HepG2 (cell line): ENCODE results near the gene EPDR1. TPM values are rescaled to one million over a fixed set of nuclear protein-coding genes. Genes with fewer than 3 reads are reported as not detected.

ENCODE experiments used
- ASH2L ChIP-seq: fragments of 300-600, 200-600 bp; sonication (generic); IDR thresholded peaks from 2 replicates; pipeline ENCODE4 v1.7.0; 2017; ENCODE audit warnings: low read depth, mild to moderate bottlenecking, moderate library complexity, mixed read lengths, low read length; ENCODE audit not compliant: insufficient read length
- CEBPB ChIP-seq: IDR thresholded peaks from 2 replicates; pipeline ENCODE4 v1.6.1; 2011; ENCODE audit warnings: low read depth, low read length, improper control_type of control experiment, borderline replicate concordance
- FOSL2 ChIP-seq: sonication (generic); formaldehyde crosslinking; IDR thresholded peaks from 2 replicates; pipeline ENCODE4 v1.4.0; 2020; ENCODE audit warnings: missing genetic modification reagents
- HNRNPL ChIP-seq: fragments of 200-400 bp; formaldehyde crosslinking; IDR thresholded peaks from 2 replicates; pipeline ENCODE4 v1.6.1; 2017; ENCODE audit warnings: mild to moderate bottlenecking, low read depth, low read length
- JUN ChIP-seq: sonication (generic); formaldehyde crosslinking; IDR thresholded peaks from 2 replicates; pipeline ENCODE4 v1.4.0; 2020; ENCODE audit warnings: mild to moderate bottlenecking, missing genetic modification reagents
- MAFK ChIP-seq, 2 experiments: IDR thresholded peaks in 1 of 2; conservative IDR thresholded peaks in 1 of 2; 2 replicates each; pipeline ENCODE4 v1.6.1; 2011; ENCODE audit warnings: improper control_type of control experiment in 2 of 2, low read length in 2 of 2
- MBD4 ChIP-seq: IDR thresholded peaks from 2 replicates; pipeline ENCODE4 v1.6.1; 2012; ENCODE audit warnings: low read length, inconsistent platforms, borderline replicate concordance
- POLR2G ChIP-seq: fragments of 200-400 bp; formaldehyde crosslinking; IDR thresholded peaks from 2 replicates; pipeline ENCODE4 v1.6.1; 2018; ENCODE audit warnings: mild to moderate bottlenecking, low read depth, low read length, moderate library complexity
- SIX1 ChIP-seq: sonication (generic); formaldehyde crosslinking; IDR thresholded peaks from 2 replicates; pipeline ENCODE4 v1.4.0; 2020; ENCODE audit warnings: missing genetic modification reagents, borderline replicate concordance
- SMC3 ChIP-seq: IDR thresholded peaks from 2 replicates; pipeline ENCODE4 v1.6.1; 2011; ENCODE audit warnings: low read length, improper control_type of control experiment
- SP5 ChIP-seq: IDR thresholded peaks from 2 replicates; pipeline ENCODE4 v1.6.1; 2016; ENCODE audit warnings: low read depth, borderline replicate concordance
- TFAP4 ChIP-seq: sonication (generic); IDR thresholded peaks from 2 replicates; pipeline ENCODE4 v1.6.1; 2016; ENCODE audit warnings: low read depth, borderline replicate concordance
- ZBTB46 ChIP-seq: sonication (generic); formaldehyde crosslinking; IDR thresholded peaks from 2 replicates; pipeline ENCODE4 v1.4.0; 2020; ENCODE audit warnings: mild to moderate bottlenecking, missing genetic modification reagents, borderline replicate concordance
- ZNF256 ChIP-seq: sonication (generic); formaldehyde crosslinking; conservative IDR thresholded peaks from 2 replicates; pipeline ENCODE4 v1.4.0; 2020; ENCODE audit warnings: missing genetic modification reagents
- ZNF280B ChIP-seq: sonication (generic); formaldehyde crosslinking; IDR thresholded peaks from 2 replicates; pipeline ENCODE4 v1.5.0; 2020; ENCODE audit warnings: missing genetic modification reagents, mild to moderate bottlenecking, borderline replicate concordance
- ZNF3 ChIP-seq: IDR thresholded peaks from 2 replicates; pipeline ENCODE4 v1.7.0; 2017; ENCODE audit warnings: inconsistent platforms
- ZNF703 ChIP-seq: sonication (generic); formaldehyde crosslinking; IDR thresholded peaks from 2 replicates; pipeline ENCODE4 v1.5.1; 2020; ENCODE audit warnings: missing genetic modification reagents, mild to moderate bottlenecking, moderate library complexity, borderline replicate concordance
- ZNF724P ChIP-seq: sonication (generic); formaldehyde crosslinking; IDR thresholded peaks from 2 replicates; pipeline ENCODE4 v1.8.0; 2022; ENCODE audit warnings: missing genetic modification reagents, borderline replicate concordance
- ZNF792 ChIP-seq: IDR thresholded peaks from 2 replicates; pipeline ENCODE4 v1.6.1; 2016
- ZNF883 ChIP-seq: sonication (generic); formaldehyde crosslinking; IDR thresholded peaks from 2 replicates; pipeline ENCODE4 v1.5.1; 2020; ENCODE audit warnings: mild to moderate bottlenecking, missing genetic modification reagents; ENCODE audit errors: not compliant biosample characterization
- ZSCAN20 ChIP-seq: sonication (generic); formaldehyde crosslinking; IDR thresholded peaks from 2 replicates; pipeline ENCODE4 v1.4.0; 2020; ENCODE audit warnings: missing genetic modification reagents, mild to moderate bottlenecking, borderline replicate concordance
- ZSCAN9 ChIP-seq: IDR thresholded peaks from 2 replicates; pipeline ENCODE4 v1.6.1; 2016; ENCODE audit warnings: borderline replicate concordance
- ZUFSP ChIP-seq: sonication (generic); formaldehyde crosslinking; IDR thresholded peaks from 2 replicates; pipeline ENCODE4 v1.9.0; 2021; ENCODE audit warnings: missing genetic modification reagents, mild to moderate bottlenecking, borderline replicate concordance
- polyA plus RNA-seq, 8 experiments: library from polyadenylated mRNA; depleted of rRNA in 3 of 8; stranded (reverse) in 7 of 8; unstranded in 1 of 8; fragments of >200 nt; fragmentation: Illumina TruSeq in 4 of 8; extraction: Trizol in 4 of 8; gene quantifications; 2 replicates each; pipeline versions ENCODE4 v1.2.1 to v1.2.3, GENCODE V29; 2011 to 2016; ENCODE audit warnings: low read depth in 4 of 8, missing spikeins in 1 of 8, mixed read lengths in 1 of 8; ENCODE audit not compliant: insufficient read depth in 1 of 8
- total RNA-seq, 5 experiments: library from RNA; depleted of rRNA; stranded (reverse); fragments of >200 nt; fragmentation: Illumina TruSeq; extraction: Trizol; gene quantifications; 2 replicates each; pipeline ENCODE4 v1.2.3, GENCODE V29; 2016; ENCODE audit warnings: low read depth in 1 of 5
- TF ChIP-seq, protein P1 (sequence below): IDR thresholded peaks from 2 replicates; pipeline ENCODE4 v1.6.1; 2016; ENCODE audit warnings: mild to moderate bottlenecking, missing biosample characterization, missing genetic modification reagents

EPDR1 gene
- total and polyA plus RNA-seq, 2 of the 13 experiments (the other 11 are each of a cell fraction or from before 2014, with no cell fraction given), result 38.3 to 50.2 TPM

- no peak; the same call in 1 of the 2 replicates for TF ChIP-seq ZNF280B (CRISPR knock-in tag)
- no peak for TF ChIP-seq MAFK (conservative IDR thresholded peaks at IDR 0.05 in 1 of 2, IDR thresholded peaks at IDR 0.05 in 1 of 2; ENCODE audit: low read length in 2 of 2)
- TF ChIP-seq CEBPB, result no peak
- TF ChIP-seq ZNF883 (CRISPR knock-in tag), result no peak
- TF ChIP-seq ZNF3 (CRISPR knock-in tag), result 0 out of 2 replicates have a peak, but pooled peaks have one; percentile 13
- peak; percentile 95 for TF ChIP-seq HNRNPL
- TF ChIP-seq POLR2G, result peak; percentile 69; the same call in 1 of the 2 replicates
- TF ChIP-seq ZNF792 (CRISPR knock-in tag), result no peak
- TF ChIP-seq JUN, result 0 out of 2 replicates have a peak, but pooled peaks have one; percentile 11
- peak; percentile 54 for TF ChIP-seq ASH2L
- TF ChIP-seq SP5 (CRISPR knock-in tag), result 0 out of 2 replicates have a peak, but pooled peaks have one; percentile 27
- no peak for TF ChIP-seq MBD4
- no peak for TF ChIP-seq ZBTB46 (CRISPR knock-in tag)
- no peak for TF ChIP-seq TFAP4
- TF ChIP-seq SMC3, result no peak
- TF ChIP-seq FOSL2 (CRISPR knock-in tag), result peak; percentile 26; the same call in 1 of the 2 replicates
- no peak for TF ChIP-seq ZSCAN20 (CRISPR knock-in tag)
- no peak for TF ChIP-seq SIX1 (CRISPR knock-in tag)
- TF ChIP-seq ZNF724P, result no peak
- TF ChIP-seq ZNF256, result no peak
- TF ChIP-seq ZSCAN9 (CRISPR knock-in tag), result no peak
- TF ChIP-seq, protein P1, sequence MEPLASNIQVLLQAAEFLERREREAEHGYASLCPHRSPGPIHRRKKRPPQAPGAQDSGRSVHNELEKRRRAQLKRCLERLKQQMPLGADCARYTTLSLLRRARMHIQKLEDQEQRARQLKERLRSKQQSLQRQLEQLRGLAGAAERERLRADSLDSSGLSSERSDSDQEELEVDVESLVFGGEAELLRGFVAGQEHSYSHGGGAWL (CRISPR knock-in tag), result no peak
- no peak for TF ChIP-seq ZUFSP (CRISPR knock-in tag)
- TF ChIP-seq ZNF703 (CRISPR knock-in tag), result peak; percentile 64; the same call in 1 of the 2 replicates
Measured at GRCh38 chr7:37920305-37920848, at the start of gene EPDR1 (continued).
